Ureter (tissue), 1 donor: Measurements from ENCODE around the gene DLGAP4. TPM values are rescaled to one million over a fixed set of nuclear protein-coding genes. Genes with fewer than 3 reads are reported as not detected.

ENCODE experiments used
- DNase-seq: peaks from one replicate; pipeline ENCODE4 v3.0.0-alpha.2; 2020; ENCODE audit warnings: low spot score
- total RNA-seq: library from RNA; stranded (reverse); gene quantifications from one replicate; pipeline ENCODE4 v1.2.4, GENCODE V29; 2023
- donor health status: DM: yes; HTN: yes; CAD: no.

Gene DLGAP4
- total RNA-seq, 1 donor from 2014 or later: 78.5 TPM

- no peak for DNase-seq
These were observed 2.2 kb downstream of the DLGAP4 start for GRCh38 chr20:36308353-36308752.

- DNase-seq: no peak
These were observed 2.8 kb downstream of the DLGAP4 start for GRCh38 chr20:36308986-36309385.

- no peak for DNase-seq
These were observed 3.5 kb downstream of the DLGAP4 start for GRCh38 chr20:36309643-36310042.

- no peak for DNase-seq
These were observed 4.3 kb downstream of the DLGAP4 start for GRCh38 chr20:36310215-36310981.

- DNase-seq: no peak
These were observed 5.2 kb downstream of the DLGAP4 start for GRCh38 chr20:36311141-36311853.

GRCh38 chr20:36311854-36312723 is 6.0 kb downstream of the DLGAP4 start:
- DNase-seq: no peak

GRCh38 chr20:36312724-36313441 is 6.7 kb downstream of the DLGAP4 start:
- no peak for DNase-seq

GRCh38 chr20:36313476-36313875 is 7.3 kb downstream of the DLGAP4 start:
- DNase-seq: no peak

- DNase-seq: no peak
These were observed 7.8 kb downstream of the DLGAP4 start for GRCh38 chr20:36313926-36314325.

- DNase-seq: no peak
These were observed 8.8 kb downstream of the DLGAP4 start for GRCh38 chr20:36314734-36315544.

- no peak for DNase-seq
These were observed 9.6 kb downstream of the DLGAP4 start for GRCh38 chr20:36315545-36316351.

GRCh38 chr20:36317675-36318074 is 11.5 kb downstream of the DLGAP4 start:
- DNase-seq: no peak

- DNase-seq: no peak
These were observed 12.0 kb downstream of the DLGAP4 start for GRCh38 chr20:36318166-36318565.

GRCh38 chr20:36319356-36320260 is 13.5 kb downstream of the DLGAP4 start:
- no peak for DNase-seq

- DNase-seq: no peak
These were observed 14.2 kb downstream of the DLGAP4 start for GRCh38 chr20:36320261-36320897.

GRCh38 chr20:36320898-36321695 is 15.0 kb downstream of the DLGAP4 start:
- DNase-seq: no peak

- DNase-seq: no peak
These were observed 16.0 kb downstream of the DLGAP4 start for GRCh38 chr20:36322131-36322530.
